Mesenchymal stem cell (in vitro differentiated cells and primary cell): Measurements from ENCODE around the gene STXBP1.

Experiments
- DNase-seq: peaks from one replicate; pipeline ENCODE4 v3.0.0-alpha.2; 2013
- H2AFZ ChIP-seq: one replicate; pipeline ENCODE4 v1.6.1; 2013; ENCODE audit warnings: low read depth, mild to moderate bottlenecking, control low read depth, inconsistent platforms, low read length, moderate library complexity
- H2AK5ac ChIP-seq: 2 replicates; pipeline ENCODE4 v1.6.1; 2013; ENCODE audit warnings: low read length, moderate library complexity, mild to moderate bottlenecking, inconsistent platforms; ENCODE audit not compliant: severe bottlenecking
- H2BK120ac ChIP-seq: one replicate; pipeline ENCODE4 v1.6.1; 2013; ENCODE audit warnings: low read depth, mild to moderate bottlenecking, inconsistent platforms, low read length, moderate library complexity
- H2BK12ac ChIP-seq, 2 experiments: one replicate each; pipeline ENCODE4 v1.6.1; 2013; ENCODE audit warnings: inconsistent platforms in 2 of 2, low read length in 2 of 2, mild to moderate bottlenecking in 2 of 2, moderate library complexity in 2 of 2, control low read depth in 1 of 2
- H2BK15ac ChIP-seq: one replicate; pipeline ENCODE4 v1.6.1; 2013; ENCODE audit warnings: mild to moderate bottlenecking, low read depth, inconsistent platforms; ENCODE audit not compliant: poor library complexity, severe bottlenecking
- H2BK5ac ChIP-seq: 2 replicates; pipeline ENCODE4 v1.6.1; 2013; ENCODE audit warnings: low read depth, mild to moderate bottlenecking, low read length, control low read depth, inconsistent platforms; ENCODE audit not compliant: poor library complexity, severe bottlenecking
- H3K14ac ChIP-seq, 2 experiments: one replicate each; pipeline ENCODE4 v1.6.1; 2013; ENCODE audit warnings: inconsistent platforms in 2 of 2, low read length in 2 of 2, control low read depth in 1 of 2, mild to moderate bottlenecking in 1 of 2, moderate library complexity in 1 of 2
- H3K18ac ChIP-seq, 2 experiments: one replicate each; pipeline ENCODE4 v1.6.1; 2013; ENCODE audit warnings: inconsistent platforms in 2 of 2, low read length in 2 of 2, control low read depth in 1 of 2, low read depth in 1 of 2, mild to moderate bottlenecking in 1 of 2
- H3K23ac ChIP-seq, 2 experiments: one replicate each; pipeline ENCODE4 v1.6.1; 2013; ENCODE audit warnings: inconsistent platforms in 2 of 2, low read length in 2 of 2, mild to moderate bottlenecking in 2 of 2, moderate library complexity in 2 of 2, control low read depth in 1 of 2
- H3K27ac ChIP-seq: 2 replicates; pipeline ENCODE4 v1.5.1; 2013; ENCODE audit warnings: mild to moderate bottlenecking, moderate library complexity, low read length, control low read depth, inconsistent platforms; ENCODE audit not compliant: poor library complexity, severe bottlenecking
- H3K27me3 ChIP-seq, 2 experiments: 2 replicates each; pipeline versions ENCODE4 v1.6.1 to v1.7.0; 2013; ENCODE audit warnings: low read length in 2 of 2, mild to moderate bottlenecking in 2 of 2, moderate library complexity in 2 of 2, control low read depth in 1 of 2, inconsistent platforms in 1 of 2; ENCODE audit not compliant: control insufficient read depth in 1 of 2, insufficient read depth in 1 of 2
- H3K36me3 ChIP-seq, 2 experiments: 2 replicates each; pipeline versions ENCODE4 v1.6.1 to v1.7.0; 2013; ENCODE audit warnings: low read length in 2 of 2, control low read depth in 1 of 2, inconsistent platforms in 1 of 2, low read depth in 1 of 2, mild to moderate bottlenecking in 1 of 2; ENCODE audit not compliant: insufficient read depth in 2 of 2, control insufficient read depth in 1 of 2
- H3K4ac ChIP-seq, 2 experiments: one replicate each; pipeline ENCODE4 v1.6.1; 2013; ENCODE audit warnings: inconsistent platforms in 2 of 2, low read length in 2 of 2, mild to moderate bottlenecking in 2 of 2, moderate library complexity in 2 of 2, control low read depth in 1 of 2, low read depth in 1 of 2
- H3K4me1 ChIP-seq: 2 replicates; pipeline ENCODE4 v1.6.1; 2013; ENCODE audit warnings: low read depth, low read length, control low read depth; ENCODE audit not compliant: control insufficient read depth, insufficient read depth
- H3K4me2 ChIP-seq: 2 replicates; pipeline ENCODE4 v1.6.1; 2013; ENCODE audit warnings: low read length, mild to moderate bottlenecking, inconsistent platforms; ENCODE audit not compliant: poor library complexity, severe bottlenecking
- H3K4me3 ChIP-seq, 2 experiments: 2 replicates each; pipeline versions ENCODE4 v1.5.1 to v1.7.0; 2013; ENCODE audit warnings: low read length in 2 of 2, mild to moderate bottlenecking in 2 of 2, control low read depth in 1 of 2, low read depth in 1 of 2; ENCODE audit not compliant: insufficient read depth in 1 of 2
- H3K79me1 ChIP-seq: replicated peaks from 2 replicates; pipeline ENCODE4 v1.6.1; 2013; ENCODE audit warnings: mild to moderate bottlenecking, control low read depth, low read length, inconsistent platforms; ENCODE audit not compliant: poor library complexity, severe bottlenecking
- H3K9ac ChIP-seq: 2 replicates; pipeline ENCODE4 v1.7.0; 2013; ENCODE audit warnings: mild to moderate bottlenecking, low read length, moderate library complexity
- H3K9me3 ChIP-seq: 2 replicates; pipeline ENCODE4 v1.7.0; 2013; ENCODE audit warnings: mild to moderate bottlenecking, low read length; ENCODE audit not compliant: control insufficient read depth
- H4K8ac ChIP-seq: one replicate; pipeline ENCODE4 v1.6.1; 2013; ENCODE audit warnings: inconsistent platforms, mild to moderate bottlenecking, low read length, moderate library complexity
- H4K91ac ChIP-seq: one replicate; pipeline ENCODE4 v1.6.1; 2013; ENCODE audit warnings: mild to moderate bottlenecking, low read length, inconsistent platforms
- WGBS: methylation state at CpG from one replicate; pipeline ENCODE4 v1.1.7; 2013; ENCODE audit warnings: mixed read lengths; 5-methylcytosine and 5-hydroxymethylcytosine counted together

STXBP1 gene

DNA sequence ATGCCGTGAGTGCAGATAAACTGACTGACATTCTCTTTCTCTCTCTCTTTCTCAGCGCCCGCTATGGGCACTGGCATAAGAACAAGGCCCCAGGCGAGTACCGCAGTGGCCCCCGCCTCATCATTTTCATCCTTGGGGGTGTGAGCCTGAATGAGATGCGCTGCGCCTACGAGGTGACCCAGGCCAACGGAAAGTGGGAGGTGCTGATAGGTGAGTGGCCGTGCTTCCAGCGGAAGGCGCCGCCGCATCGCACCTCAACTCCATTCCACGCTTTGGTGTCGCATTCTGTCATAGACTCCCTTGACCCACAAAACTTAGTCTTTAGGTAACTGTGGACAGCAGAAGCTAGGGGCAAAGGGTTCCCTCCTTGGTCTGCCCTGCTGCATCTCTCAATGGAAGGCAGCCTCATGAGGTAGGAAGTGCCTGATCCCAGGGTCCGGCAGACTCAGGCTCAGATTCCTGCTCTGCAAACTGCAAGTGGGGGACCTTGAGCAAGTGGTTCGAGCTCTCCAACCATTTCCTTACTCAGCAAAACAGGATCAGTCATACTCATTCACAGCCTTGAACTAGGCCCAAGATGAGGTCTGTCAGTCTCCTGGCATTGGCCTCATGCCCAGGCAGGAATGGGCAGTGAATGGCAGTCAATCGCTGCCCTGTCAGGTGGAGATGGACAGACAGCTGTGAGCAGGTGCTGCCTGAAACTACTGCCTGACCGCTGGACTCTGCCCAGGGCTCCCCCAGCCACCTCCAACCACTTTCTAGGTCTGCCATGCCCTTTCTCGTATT lies 70.5 kb downstream of the STXBP1 start:
- Histone ChIP-seq H2AK5ac (no peak overlapping the region), H2BK120ac (no peak overlapping the region), H3K36me3 (peaks cover 67 to 92% of the 10 kb centered on the region in 2 experiments), H2BK15ac (no peak overlapping the region), H3K14ac (no peak overlapping the region), H4K91ac (no peak overlapping the region), H3K4ac (no peak overlapping the region), H3K18ac (no peak overlapping the region), H3K9me3 (no peaks in the 10 kb centered on the region), H3K23ac (no peak overlapping the region), H2BK12ac (no peak overlapping the region), H4K8ac (no peak overlapping the region), H2AFZ (no peak overlapping the region), H3K4me2 (no peak overlapping the region), H3K27me3 (no peaks in the 10 kb centered on the region), H3K79me1 (no peaks in the 10 kb centered on the region), H2BK5ac (no peak overlapping the region), H3K4me1 (peaks cover 7% of the 10 kb centered on the region), H3K27ac (no peak overlapping the region), H3K9ac (no peak overlapping the region), H3K4me3 (no peak overlapping the region)
- 98% methylated on average over 22 of the region's 23 CpGs for WGBS
- DNase-seq = no peak

- H4K91ac ChIP-seq = no peak overlapping the region
- WGBS = 100% methylated on average over 3 of the region's 5 CpGs
- H3K9me3 ChIP-seq = no peaks in the 10 kb centered on the region
- H3K23ac ChIP-seq = no peak overlapping the region
- no peak overlapping the region for H3K27ac ChIP-seq
- H3K4me2 ChIP-seq = no peak overlapping the region
- H3K79me1 ChIP-seq = no peaks in the 10 kb centered on the region
- no peak overlapping the region for H3K18ac ChIP-seq
- H3K27me3 ChIP-seq = no peaks in the 10 kb centered on the region
- H2BK5ac ChIP-seq = no peak overlapping the region
- H2BK120ac ChIP-seq = no peak overlapping the region
- no peak overlapping the region for H2AK5ac ChIP-seq
- H2BK12ac ChIP-seq = no peak overlapping the region
- no peak overlapping the region for H4K8ac ChIP-seq
- peaks cover 7% of the 10 kb centered on the region for H3K4me1 ChIP-seq
- H3K4ac ChIP-seq = no peak overlapping the region
- H3K36me3 ChIP-seq = peaks cover 63 to 96% of the 10 kb centered on the region in 2 experiments
- H3K9ac ChIP-seq = peak overlapping the region; percentile 24
- no peak overlapping the region for H3K4me3 ChIP-seq
- H2AFZ ChIP-seq = no peak overlapping the region
- H3K14ac ChIP-seq = no peak overlapping the region
- H2BK15ac ChIP-seq = no peak overlapping the region
- peak; percentile 75 for DNase-seq
These were observed 71.6 kb downstream of the STXBP1 start for GRCh38 chr9:127683723-127684122.

DNA sequence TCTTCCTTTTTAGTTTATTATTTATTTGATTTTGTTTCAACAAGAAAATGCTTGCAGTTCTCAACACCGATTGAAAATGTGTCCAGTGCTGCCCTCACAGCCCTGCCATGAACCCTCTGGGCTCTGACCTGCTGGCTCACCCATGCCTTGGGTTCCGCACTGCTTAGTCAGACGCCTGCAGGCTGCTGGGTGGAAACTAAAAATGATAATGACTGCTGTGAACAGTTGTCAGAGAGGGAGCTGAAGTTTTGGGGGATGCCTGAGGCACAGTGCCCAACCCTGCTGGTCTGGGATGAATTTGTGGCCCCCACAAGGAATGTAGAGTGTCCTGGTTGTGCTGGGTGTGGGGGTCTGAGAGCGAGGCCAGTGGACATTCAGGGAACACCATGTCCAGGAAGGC lies 72.5 kb downstream of the STXBP1 start:
- Histone ChIP-seq H2BK5ac (no peak overlapping the region), H3K14ac (no peak overlapping the region), H3K18ac (no peak overlapping the region), H3K36me3 (peaks cover 65 to 96% of the 10 kb centered on the region in 2 experiments), H4K8ac (no peak overlapping the region), H3K4me2 (no peak overlapping the region), H3K9me3 (no peaks in the 10 kb centered on the region), H3K27ac (no peak overlapping the region), H2BK120ac (no peak overlapping the region), H3K23ac (no peak overlapping the region), H3K27me3 (no peaks in the 10 kb centered on the region), H3K4me1 (peaks cover 7% of the 10 kb centered on the region), H3K4me3 (no peak overlapping the region), H2BK12ac (no peak overlapping the region), H2AFZ (no peak overlapping the region), H2BK15ac (no peak overlapping the region), H3K9ac (no peak overlapping the region), H4K91ac (no peak overlapping the region), H2AK5ac (no peak overlapping the region), H3K4ac (no peak overlapping the region), H3K79me1 (no peaks in the 10 kb centered on the region)
- 74% methylated on average over 4 of the region's 4 CpGs for WGBS
- DNase-seq = peak; percentile 42

- Histone ChIP-seq H3K4ac (no peak overlapping the region), H3K4me1 (peaks cover 7% of the 10 kb centered on the region), H3K36me3 (peaks cover 64 to 96% of the 10 kb centered on the region in 2 experiments), H3K9me3 (no peaks in the 10 kb centered on the region), H4K8ac (no peak overlapping the region), H3K9ac (no peak overlapping the region), H3K27me3 (no peaks in the 10 kb centered on the region), H3K23ac (no peak overlapping the region), H2AFZ (no peak overlapping the region), H3K14ac (no peak overlapping the region), H2BK5ac (no peak overlapping the region), H3K4me3 (no peak overlapping the region), H2BK15ac (no peak overlapping the region), H2BK12ac (no peak overlapping the region), H2BK120ac (no peak overlapping the region), H3K18ac (no peak overlapping the region), H3K4me2 (no peak overlapping the region), H4K91ac (no peak overlapping the region), H2AK5ac (no peak overlapping the region), H3K79me1 (no peaks in the 10 kb centered on the region), H3K27ac (no peak overlapping the region)
- WGBS = 88% methylated on average over 5 of the region's 6 CpGs
- no peak for DNase-seq
These were observed 74.7 kb downstream of the STXBP1 start for GRCh38 chr9:127686461-127687393.
